GM20431 (cell line): ENCODE data around the gene TSPY4.
"Not testable (repeated sequence)": the region's sequence is repeated elsewhere in the genome, so short reads cannot be mapped to it uniquely, and the experiment has no call there.

Source experiments
- in situ Hi-C: fragments of 300-500 bp; cut with MseI, MboI; formaldehyde crosslinking; loops from one replicate; pipeline ENCODE4 v1.15.0; 2020; ENCODE audit warnings: low sequenced_read_pairs; ENCODE audit not compliant: unreplicated experiment

TSPY4 gene, protein sequence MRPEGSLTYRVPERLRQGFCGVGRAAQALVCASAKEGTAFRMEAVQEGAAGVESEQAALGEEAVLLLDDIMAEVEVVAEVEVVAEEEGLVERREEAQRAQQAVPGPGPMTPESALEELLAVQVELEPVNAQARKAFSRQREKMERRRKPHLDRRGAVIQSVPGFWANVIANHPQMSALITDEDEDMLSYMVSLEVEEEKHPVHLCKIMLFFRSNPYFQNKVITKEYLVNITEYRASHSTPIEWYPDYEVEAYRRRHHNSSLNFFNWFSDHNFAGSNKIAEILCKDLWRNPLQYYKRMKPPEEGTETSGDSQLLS

DNA sequence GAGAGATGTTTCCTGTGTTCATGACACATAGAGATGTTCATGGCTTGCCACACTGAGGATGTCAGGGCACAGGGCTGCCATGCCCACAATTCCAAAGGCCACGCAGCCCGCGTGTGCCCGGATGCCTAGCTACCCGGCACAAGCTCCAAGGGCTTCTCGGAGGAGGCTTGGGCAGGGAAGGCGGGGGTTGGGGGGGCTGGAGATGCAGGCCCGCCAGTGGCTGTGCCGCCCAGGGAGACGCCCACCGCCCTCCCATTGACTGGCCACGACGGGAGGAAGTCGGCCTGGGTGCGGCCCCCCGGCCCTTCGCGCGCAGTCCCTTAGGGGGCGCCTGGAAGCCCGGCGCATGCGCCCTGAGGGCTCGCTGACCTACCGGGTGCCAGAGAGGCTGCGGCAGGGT lies at the start of gene TSPY4:
Gene TSPY4 (plus strand): TSS at position 301 of the 400 bp plus-strand sequence. CDS start 46 bp downstream, at position 347.
- in situ Hi-C loops, result not testable (repeated sequence)

DNA sequence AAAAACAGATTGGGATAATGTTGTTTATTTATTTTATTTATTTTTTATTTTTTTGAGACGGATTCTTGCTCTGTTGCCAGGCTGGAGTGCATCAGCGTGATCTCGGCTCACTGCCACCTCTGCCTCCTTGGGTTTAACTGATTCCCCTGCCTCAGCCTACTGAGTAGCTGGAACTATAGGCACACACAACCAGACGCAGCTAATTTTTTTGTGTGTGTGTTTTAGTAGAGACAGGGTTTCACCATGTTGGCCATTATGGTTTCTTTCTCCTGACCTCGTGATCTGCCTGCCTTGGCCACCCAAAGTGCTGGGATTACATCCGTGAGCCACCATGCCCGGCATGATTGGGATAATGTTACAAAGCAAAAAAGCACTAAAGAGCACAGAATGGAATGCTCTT lies 16.3 kb upstream of the TSPY4 start:
- in situ Hi-C loops, result no loop called here

DNA sequence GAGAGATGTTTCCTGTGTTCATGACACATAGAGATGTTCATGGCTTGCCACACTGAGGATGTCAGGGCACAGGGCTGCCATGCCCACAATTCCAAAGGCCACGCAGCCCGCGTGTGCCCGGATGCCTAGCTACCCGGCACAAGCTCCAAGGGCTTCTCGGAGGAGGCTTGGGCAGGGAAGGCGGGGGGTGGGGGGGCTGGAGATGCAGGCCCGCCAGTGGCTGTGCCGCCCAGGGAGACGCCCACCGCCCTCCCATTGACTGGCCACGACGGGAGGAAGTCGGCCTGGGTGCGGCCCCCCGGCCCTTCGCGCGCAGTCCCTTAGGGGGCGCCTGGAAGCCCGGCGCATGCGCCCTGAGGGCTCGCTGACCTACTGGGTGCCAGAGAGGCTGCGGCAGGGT lies 20.2 kb downstream of the TSPY4 start, which contains the start of gene TSPY8:
Gene TSPY8 (plus strand): TSS at position 301 of the 400 bp plus-strand sequence. CDS start 46 bp downstream, at position 347.
- in situ Hi-C loops, result not testable (repeated sequence)
